PC-3 (cell line): Measurements from ENCODE around the gene RNASEH2B. TPM values are rescaled to one million over a fixed set of nuclear protein-coding genes. Genes with fewer than 3 reads are reported as not detected.

Experiments
- ATAC-seq: fragments of 200-7000 bp; cut with Tn5 transposase; 2 replicates; pipeline ENCODE4 v1.9.1; 2020; ENCODE audit warnings: mild to moderate bottlenecking, moderate library complexity
- BruUV-seq: library from RNA; stranded (reverse); fragments of 400-500 nt; replicated peaks from 2 replicates; lab custom pipeline; 2021; lab: Mats Ljungman, UMichigan
- CTCF ChIA-PET: fragments of 300-600 bp; sonication (Branson Sonifier 250); formaldehyde crosslinking; loops from one replicate; lab custom pipeline; 2022; ENCODE audit warnings: antibody characterized with exemption; lab: Charles Lee
- POLR2A ChIA-PET: fragments of 300-600 bp; sonication (Branson Sonifier 250); formaldehyde crosslinking; loops from one replicate; lab custom pipeline; 2022; ENCODE audit warnings: antibody characterized with exemption; ENCODE audit not compliant: unreplicated experiment; lab: Charles Lee
- DNase-seq: peaks from one replicate; pipeline ENCODE4 v3.0.0-alpha.2; 2015
- H2AFZ ChIP-seq: fragments of 300-600 bp; sonication (generic); 2 replicates; pipeline ENCODE4 v1.6.0; 2016; ENCODE audit warnings: antibody characterized with exemption, low read length
- H3F3A ChIP-seq: fragments of 300-600 bp; sonication (generic); one replicate; pipeline ENCODE4 v1.6.0; 2017; ENCODE audit warnings: antibody characterized with exemption, low read length, control low read depth, mild to moderate bottlenecking; ENCODE audit not compliant: unreplicated experiment
- H3K27ac ChIP-seq: fragments of 300-600 bp; sonication (generic); 2 replicates; pipeline ENCODE4 v1.5.1; 2016; ENCODE audit warnings: mild to moderate bottlenecking, low read length
- H3K27me3 ChIP-seq: fragments of 300-600 bp; sonication (generic); 2 replicates; pipeline ENCODE4 v1.6.1; 2016; ENCODE audit warnings: low read length, mixed read lengths
- H3K36me3 ChIP-seq: fragments of 300-600 bp; sonication (generic); 2 replicates; pipeline ENCODE4 v1.6.1; 2016; ENCODE audit warnings: low read depth, mixed run types, low read length, mixed read lengths
- H3K4me1 ChIP-seq: fragments of 300-600 bp; sonication (generic); 2 replicates; pipeline ENCODE4 v1.5.1; 2016; ENCODE audit warnings: low read length; ENCODE audit not compliant: insufficient read depth
- H3K4me2 ChIP-seq: fragments of 300-600 bp; sonication (generic); 2 replicates; pipeline ENCODE4 v1.6.0; 2016; ENCODE audit warnings: low read length
- H3K4me3 ChIP-seq: fragments of 300-600 bp; sonication (generic); 2 replicates; pipeline ENCODE4 v1.5.1; 2016; ENCODE audit warnings: mild to moderate bottlenecking, low read length, mixed read lengths
- H3K79me2 ChIP-seq: fragments of 300-600 bp; sonication (generic); 2 replicates; pipeline ENCODE4 v1.6.1; 2017; ENCODE audit warnings: low read length, mixed read lengths
- H3K9ac ChIP-seq: fragments of 300-600 bp; sonication (generic); 2 replicates; pipeline ENCODE4 v1.6.0; 2016; ENCODE audit warnings: mild to moderate bottlenecking, low read length
- H3K9me2 ChIP-seq: fragments of 300-600 bp; sonication (generic); replicated peaks from 2 replicates; pipeline ENCODE4 v1.6.1; 2016; ENCODE audit warnings: mixed run types, low read length, mixed read lengths
- H3K9me3 ChIP-seq: fragments of 300-600 bp; sonication (generic); 2 replicates; pipeline ENCODE4 v1.6.1; 2016; ENCODE audit warnings: low read length, mixed read lengths
- H4K20me1 ChIP-seq: fragments of 300-600 bp; sonication (generic); 2 replicates; pipeline ENCODE4 v1.6.1; 2016; ENCODE audit warnings: low read length, mixed read lengths
- CTCF ChIP-seq: fragments of 300-600 bp; sonication (generic); conservative IDR thresholded peaks from 2 replicates; pipeline ENCODE4 v1.5.1; 2017; ENCODE audit warnings: antibody characterized with exemption, low read depth, mild to moderate bottlenecking, low read length
- EZH2 ChIP-seq: fragments of 300-600 bp; sonication (generic); IDR thresholded peaks from one replicate; pipeline ENCODE4 v1.6.1; 2017; ENCODE audit warnings: antibody characterized with exemption, mild to moderate bottlenecking, low read length; ENCODE audit not compliant: unreplicated experiment
- EZH2phosphoT487 ChIP-seq: fragments of 300-600 bp; sonication (generic); IDR thresholded peaks from 2 replicates; pipeline ENCODE4 v1.6.1; 2018; ENCODE audit warnings: mild to moderate bottlenecking, antibody characterized with exemption, low read length, borderline replicate concordance
- intact Hi-C: fragments of 100-400 bp; cut with micrococcal nuclease; formaldehyde crosslinking; loops from 2 replicates; pipeline ENCODE4 v1.9.0; 2023
- total RNA-seq: library from RNA; depleted of rRNA; stranded (reverse); fragments of >200 nt; gene quantifications from 2 replicates; pipeline ENCODE4 v1.2.3, GENCODE V29; 2014; rRNA removed

Gene RNASEH2B
- total RNA-seq, 1 experiment from 2014 or later: 36.0 TPM

- no peak overlapping the region for H3K27ac ChIP-seq
- ATAC-seq (no peak), DNase-seq (no peak)
- H3K27me3 ChIP-seq: no peaks in the 10 kb centered on the region
- H3K36me3 ChIP-seq: no peaks in the 10 kb centered on the region
- no peaks in the 10 kb centered on the region for H4K20me1 ChIP-seq
- H3F3A ChIP-seq: no peaks in the 10 kb centered on the region
- no peak overlapping the region for H3K4me3 ChIP-seq
- CTCF ChIA-PET: no interaction called here
- H3K79me2 ChIP-seq: no peaks in the 10 kb centered on the region
- TF ChIP-seq EZH2phosphoT487: no peak
- no peak for TF ChIP-seq EZH2
- TF ChIP-seq CTCF: no peak
- H3K9me2 ChIP-seq: no peaks in the 10 kb centered on the region
- no peaks in the 10 kb centered on the region for H3K9me3 ChIP-seq
- intact Hi-C loops: no loop called here
- H3K4me2 ChIP-seq: no peak overlapping the region
- no peaks in the 10 kb centered on the region for H3K4me1 ChIP-seq
- POLR2A ChIA-PET: no interaction called here
- H2AFZ ChIP-seq: no peak overlapping the region
- no TSS peak for BruUV-seq
- no peak overlapping the region for H3K9ac ChIP-seq
Measured at GRCh38 chr13:51004918-51005460, 95.4 kb downstream of the RNASEH2B start.

DNA sequence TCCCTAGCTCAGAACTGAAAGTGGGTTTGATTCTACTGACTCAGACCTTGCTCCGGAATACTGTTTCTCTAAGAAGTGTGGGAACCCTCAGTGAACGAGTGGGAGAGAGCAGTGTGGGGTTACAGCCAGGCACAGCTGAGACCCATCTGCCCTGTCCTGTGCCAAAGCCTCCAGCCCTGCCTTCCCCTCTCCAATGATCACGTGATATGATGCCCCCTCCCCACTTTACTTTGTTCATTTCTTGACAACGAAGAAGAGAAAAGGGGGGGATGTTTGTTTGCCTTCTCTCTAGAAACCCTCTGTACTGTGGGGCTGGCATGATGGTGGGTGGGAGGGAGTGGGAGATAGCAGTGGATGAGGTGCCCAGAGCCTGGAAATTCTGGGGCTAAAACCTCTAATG is 96.0 kb downstream of the RNASEH2B start:
- no peak overlapping the region for H3K27ac ChIP-seq
- TF ChIP-seq CTCF: no peak
- TF ChIP-seq EZH2: no peak
- TF ChIP-seq EZH2phosphoT487: no peak
- intact Hi-C loops: no loop called here
- DNase-seq: no peak
- no peaks in the 10 kb centered on the region for H3K4me1 ChIP-seq
- no peak overlapping the region for H2AFZ ChIP-seq
- no peak overlapping the region for H3K4me2 ChIP-seq
- H3K9ac ChIP-seq: no peak overlapping the region
- no TSS peak for BruUV-seq
- H4K20me1 ChIP-seq: no peaks in the 10 kb centered on the region
- ChIA-PET POLR2A (no interaction called here), CTCF (no interaction called here)
- H3K36me3 ChIP-seq: no peaks in the 10 kb centered on the region
- H3K4me3 ChIP-seq: no peak overlapping the region
- no peaks in the 10 kb centered on the region for H3K9me2 ChIP-seq
- ATAC-seq: no peak
- no peaks in the 10 kb centered on the region for H3K79me2 ChIP-seq
- H3K9me3 ChIP-seq: no peaks in the 10 kb centered on the region
- H3K27me3 ChIP-seq: no peaks in the 10 kb centered on the region
- no peaks in the 10 kb centered on the region for H3F3A ChIP-seq

Other genes with a start within 250 kb of the RNASEH2B start
- gene DLEU7, start 66.1 kb upstream of the RNASEH2B start, total RNA-seq: not detected in 2 replicates
- not detected in 2 replicates for gene C13orf42, start 201.5 kb downstream of the RNASEH2B start, total RNA-seq